ENCODE data around the gene KLHL40.

Gene KLHL40

DNA sequence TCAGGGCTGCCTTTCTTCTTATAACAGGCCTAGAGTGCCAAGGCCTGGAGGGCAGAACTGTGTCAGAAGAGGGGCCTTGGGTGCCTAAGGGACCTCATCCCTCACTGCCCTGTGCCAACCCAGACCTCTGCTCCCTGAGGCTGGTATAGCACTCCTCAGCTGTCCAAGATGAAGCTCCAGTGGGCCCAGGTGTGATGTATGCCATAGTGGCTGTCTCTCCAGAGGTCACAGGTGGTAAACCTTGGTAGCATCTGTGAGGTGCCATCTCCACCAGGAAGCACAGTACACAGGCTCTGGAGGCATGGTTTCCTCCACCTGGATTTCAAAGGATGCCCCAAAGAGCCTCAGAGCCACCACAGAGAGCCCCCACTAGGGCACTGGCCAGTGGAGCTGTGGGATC is 12.3 kb upstream of the KLHL40 start:
- Mint-ChIP-seq H3K27ac (no peak overlapping the region), H3K9me3 (peaks cover 17% of the 10 kb centered on the region), H3K4me3 (no peak overlapping the region), H3K4me1 (ENCODE audit: low read depth) (no peaks in the 10 kb centered on the region), H3K36me3 (ENCODE audit: low read depth) (no peaks in the 10 kb centered on the region), H3K27me3 (no peaks in the 10 kb centered on the region)
- no peak for DNase-seq

DNA sequence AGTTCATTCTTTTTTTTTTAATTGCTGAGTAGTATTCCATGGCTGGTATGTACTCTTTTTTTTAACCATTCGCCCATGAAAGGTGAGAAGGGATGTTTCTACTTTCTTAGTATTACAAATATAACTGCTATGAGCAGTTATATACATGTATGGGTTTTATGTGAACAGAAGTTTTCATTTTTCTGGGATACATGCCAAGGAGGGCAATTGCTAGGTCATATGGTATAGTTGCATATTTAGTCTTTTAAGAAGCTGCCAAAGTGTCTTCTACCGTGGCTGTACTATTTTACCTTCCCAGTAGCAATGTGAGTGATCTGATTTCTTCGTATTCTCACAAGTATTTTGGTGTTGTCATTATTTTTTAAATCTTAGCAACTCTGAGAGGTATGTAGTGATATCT is 11.2 kb upstream of the KLHL40 start:
- no peak overlapping the region for H3K4me3 Mint-ChIP-seq
- peaks cover 1% of the 10 kb centered on the region for H3K4me1 Mint-ChIP-seq (ENCODE audit: low read depth)
- H3K27ac Mint-ChIP-seq: no peak overlapping the region

DNA sequence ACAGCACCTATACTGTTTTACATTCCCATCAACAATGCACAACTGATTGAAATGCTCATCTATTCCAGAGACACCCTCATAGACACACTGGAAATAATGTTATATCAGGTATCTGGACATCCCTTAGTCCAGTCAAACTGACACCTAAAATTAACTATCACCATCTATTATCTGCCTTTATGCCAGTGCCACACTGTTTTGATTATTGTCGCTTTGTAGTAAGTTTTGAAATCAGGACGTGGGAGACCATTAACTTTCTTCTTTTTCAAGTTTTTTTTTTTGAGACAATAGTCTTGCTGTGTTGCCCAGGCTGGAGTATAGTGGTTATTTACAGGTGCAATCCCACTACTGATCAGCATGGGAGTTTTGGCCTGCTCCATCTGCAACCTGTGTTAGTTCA is 9.4 kb upstream of the KLHL40 start:
- H3K4me1 Mint-ChIP-seq (ENCODE audit: low read depth): peaks cover 11% of the 10 kb centered on the region
- no peaks in the 10 kb centered on the region for H3K27me3 Mint-ChIP-seq
- H3K27ac Mint-ChIP-seq: no peak overlapping the region

More for the DNA sequence above, 11.2 kb upstream of the KLHL40 start:
- H3K36me3 Mint-ChIP-seq (ENCODE audit: low read depth): no peaks in the 10 kb centered on the region
- H3K27me3 Mint-ChIP-seq: no peaks in the 10 kb centered on the region
- no peak for DNase-seq
- H3K9me3 Mint-ChIP-seq: peaks cover 18% of the 10 kb centered on the region

DNA sequence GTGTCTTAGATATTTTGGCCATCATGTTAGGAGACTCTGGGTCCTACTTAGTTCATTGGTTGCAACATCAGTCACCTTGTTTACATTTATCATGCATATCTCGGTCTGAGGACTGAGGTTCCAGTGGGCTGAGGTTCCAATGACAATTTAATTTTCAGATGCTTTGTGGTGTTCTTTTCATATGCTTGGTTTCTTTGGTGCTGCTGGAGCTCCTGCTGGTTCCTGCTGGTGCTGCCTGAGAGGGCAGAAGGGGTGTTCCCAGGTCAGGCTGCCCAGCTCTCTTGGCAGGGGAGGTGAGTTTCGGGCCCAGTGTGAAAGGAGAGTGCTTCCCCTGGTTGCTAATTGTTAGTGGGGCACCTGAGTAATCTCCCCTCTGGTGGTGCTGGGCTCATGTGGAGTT is 6.9 kb upstream of the KLHL40 start:
- no peak for DNase-seq
- no peak overlapping the region for H3K4me3 Mint-ChIP-seq
- H3K27me3 Mint-ChIP-seq: peaks cover 8% of the 10 kb centered on the region

More for the DNA sequence above, 9.4 kb upstream of the KLHL40 start:
- Mint-ChIP-seq H3K36me3 (ENCODE audit: low read depth) (no peaks in the 10 kb centered on the region), H3K9me3 (peaks cover 18% of the 10 kb centered on the region), H3K4me3 (no peak overlapping the region)
- DNase-seq: no peak

DNA sequence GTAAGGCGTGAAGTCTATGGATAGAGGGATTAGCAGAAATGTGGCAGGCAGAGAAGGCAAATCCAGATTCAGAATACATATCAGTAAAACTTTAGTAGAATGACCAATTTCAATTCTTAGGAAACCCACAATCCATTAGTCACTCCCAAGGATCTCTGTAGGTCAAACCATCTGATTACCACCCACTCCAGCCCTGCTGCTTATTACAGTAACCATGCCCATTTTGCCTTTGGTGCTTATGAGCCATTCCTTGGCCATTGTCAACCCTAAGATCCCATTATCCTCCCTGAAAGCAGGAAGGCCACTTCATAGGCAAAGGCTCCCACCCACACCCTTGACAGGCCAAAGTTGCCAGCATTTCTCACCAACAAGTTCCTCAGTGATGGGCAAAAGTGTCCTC is 5.1 kb upstream of the KLHL40 start:
- Mint-ChIP-seq H3K4me3 (no peak overlapping the region), H3K9me3 (peaks cover 18% of the 10 kb centered on the region), H3K27me3 (peaks cover 18% of the 10 kb centered on the region), H3K27ac (no peak overlapping the region), H3K36me3 (ENCODE audit: low read depth) (no peaks in the 10 kb centered on the region), H3K4me1 (ENCODE audit: low read depth) (peaks cover 17% of the 10 kb centered on the region)
- DNase-seq: no peak

More for the DNA sequence above, 6.9 kb upstream of the KLHL40 start:
- Mint-ChIP-seq H3K27ac (no peak overlapping the region), H3K9me3 (peaks cover 18% of the 10 kb centered on the region), H3K36me3 (ENCODE audit: low read depth) (no peaks in the 10 kb centered on the region), H3K4me1 (ENCODE audit: low read depth) (peaks cover 11% of the 10 kb centered on the region)

DNA sequence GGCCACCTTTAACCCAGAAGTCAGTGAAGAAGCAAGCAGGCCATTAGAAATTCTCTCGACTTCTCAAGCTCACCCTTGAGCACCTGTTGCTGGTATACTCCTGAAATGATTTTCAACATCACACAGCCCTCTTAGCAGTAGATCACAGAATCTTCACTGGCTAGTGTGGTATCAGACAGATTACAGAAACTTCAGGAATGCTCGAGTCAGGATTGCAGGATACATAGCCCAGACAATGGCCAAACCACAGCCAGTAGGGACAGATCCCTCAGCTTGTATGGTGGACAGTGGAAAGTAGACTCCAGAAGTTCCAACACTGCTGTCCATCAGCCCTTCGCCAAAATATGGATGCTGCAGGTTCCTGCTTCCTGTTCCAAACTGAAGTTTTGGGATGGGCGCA is 4.5 kb upstream of the KLHL40 start:
- no peaks in the 10 kb centered on the region for H3K36me3 Mint-ChIP-seq (ENCODE audit: low read depth)
- H3K27ac Mint-ChIP-seq: no peak overlapping the region
- peaks cover 19% of the 10 kb centered on the region for H3K4me1 Mint-ChIP-seq (ENCODE audit: low read depth)
- peaks cover 22% of the 10 kb centered on the region for H3K27me3 Mint-ChIP-seq
- H3K4me3 Mint-ChIP-seq: no peak overlapping the region
- peaks cover 18% of the 10 kb centered on the region for H3K9me3 Mint-ChIP-seq
- no peak for DNase-seq

DNA sequence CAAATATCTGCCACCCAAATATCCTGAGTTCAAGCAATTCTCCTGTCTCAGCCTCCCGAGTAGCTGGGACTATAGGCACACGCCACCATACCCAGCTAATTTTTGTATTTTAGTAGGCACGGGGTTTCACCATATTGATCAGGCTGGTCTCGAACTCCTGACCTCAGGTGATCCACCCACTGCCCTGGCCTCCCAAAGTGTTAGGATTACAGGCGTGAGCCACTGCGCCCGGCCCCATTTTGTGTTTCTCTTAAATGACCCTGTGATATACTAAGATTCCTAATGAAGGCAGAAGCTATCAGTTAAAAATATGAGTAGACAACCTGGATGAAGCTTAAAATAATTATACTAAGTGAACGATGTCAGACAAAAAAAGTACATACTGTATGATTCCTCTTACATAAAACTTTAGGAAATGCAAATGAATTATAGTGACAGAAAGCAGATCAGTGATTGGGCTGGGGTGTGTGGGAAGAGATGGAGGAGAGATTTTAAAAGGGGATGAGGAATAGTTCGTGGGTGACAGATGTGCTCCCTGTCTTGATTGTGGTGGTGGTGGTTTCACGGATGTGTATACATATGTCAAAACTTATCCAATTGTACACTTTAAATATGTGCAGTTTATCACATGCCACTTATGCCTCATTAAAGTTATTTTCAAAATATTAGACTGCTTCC is 3.8 kb upstream of the KLHL40 start:
- Mint-ChIP-seq H3K4me3 (no peak overlapping the region), H3K4me1 (ENCODE audit: low read depth) (peaks cover 21% of the 10 kb centered on the region), H3K27ac (no peak overlapping the region), H3K36me3 (ENCODE audit: low read depth) (no peaks in the 10 kb centered on the region), H3K27me3 (peaks cover 29% of the 10 kb centered on the region), H3K9me3 (peaks cover 14% of the 10 kb centered on the region)
- DNase-seq: no peak

DNA sequence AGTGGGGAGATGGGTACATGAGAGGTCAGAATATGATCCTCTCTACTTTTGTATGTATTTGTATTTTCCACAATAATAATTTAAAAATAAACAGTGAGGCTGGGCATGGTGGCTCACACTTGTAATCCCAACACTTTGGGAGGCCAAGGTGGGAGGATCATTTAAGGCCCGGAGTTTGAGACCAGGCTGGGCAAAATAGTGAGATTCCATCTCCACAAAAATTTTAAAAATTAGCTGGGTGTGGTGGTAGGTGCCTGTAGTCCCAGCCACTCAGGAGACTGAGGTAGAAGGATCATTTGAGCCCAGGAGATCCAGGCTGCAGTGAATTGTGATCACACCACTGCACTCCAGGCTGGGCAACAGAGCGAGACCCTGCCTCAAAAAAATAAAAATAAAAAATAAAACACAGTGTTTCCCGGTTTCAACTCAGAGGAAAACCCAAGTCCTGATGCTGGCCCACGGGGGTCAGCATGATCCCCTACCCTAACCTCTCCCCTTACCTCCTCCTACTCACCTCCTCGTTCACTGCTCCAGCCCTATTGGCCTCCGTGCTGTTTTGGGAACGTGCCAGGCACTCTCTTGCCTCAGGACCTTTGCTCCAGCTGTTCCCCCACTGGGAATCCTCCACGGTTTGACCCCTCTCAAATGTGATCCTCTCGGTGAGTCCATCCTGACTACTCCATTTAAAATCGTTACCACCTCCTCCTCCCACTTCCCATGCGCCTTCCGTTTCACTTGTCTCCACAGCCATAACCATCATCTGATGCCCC is 2.9 kb upstream of the KLHL40 start:
- Mint-ChIP-seq H3K4me3 (no peak overlapping the region), H3K9me3 (peaks cover 7% of the 10 kb centered on the region), H3K4me1 (ENCODE audit: low read depth) (peaks cover 21% of the 10 kb centered on the region), H3K27ac (no peak overlapping the region), H3K27me3 (peaks cover 37% of the 10 kb centered on the region), H3K36me3 (ENCODE audit: low read depth) (no peaks in the 10 kb centered on the region)
- DNase-seq: no peak

DNA sequence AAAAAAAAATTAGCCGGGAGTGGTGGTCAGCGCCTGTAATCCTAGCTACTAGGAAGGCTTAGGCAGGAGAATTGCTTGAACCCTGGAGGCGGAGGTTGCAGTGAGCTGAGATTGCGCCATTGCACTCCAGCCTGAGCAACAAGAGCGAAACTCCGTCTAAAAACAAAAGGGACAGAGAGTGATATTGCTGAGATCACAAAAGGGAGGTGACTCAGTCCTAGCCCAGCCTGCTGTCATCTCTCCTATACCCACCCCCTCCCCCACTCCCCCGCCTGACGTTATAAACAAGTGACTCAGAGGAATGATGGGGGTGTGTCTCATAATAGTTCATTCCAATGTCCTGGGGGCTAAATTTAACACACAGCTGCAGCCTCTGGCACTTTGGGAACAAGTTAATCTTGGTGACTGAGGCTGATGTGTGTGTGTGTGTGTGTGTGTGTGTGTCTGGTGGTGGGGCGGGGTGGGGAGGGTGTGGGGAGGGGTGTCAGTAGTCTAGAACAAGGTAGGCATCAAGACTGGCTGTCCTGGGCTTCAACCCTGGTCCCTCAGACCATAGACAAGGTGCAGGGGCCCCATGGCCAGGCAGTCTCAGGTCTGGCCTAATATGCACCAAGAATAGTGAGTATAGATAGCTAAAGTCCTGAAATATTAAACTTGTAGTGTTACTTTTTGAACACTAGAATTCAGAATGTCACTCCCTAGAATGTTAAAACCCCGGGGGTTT is 1.3 kb upstream of the KLHL40 start:
- Mint-ChIP-seq H3K4me1 (ENCODE audit: low read depth) (peaks cover 21% of the 10 kb centered on the region), H3K27ac (no peak overlapping the region), H3K27me3 (peaks cover 37% of the 10 kb centered on the region), H3K4me3 (no peak overlapping the region), H3K36me3 (ENCODE audit: low read depth) (no peaks in the 10 kb centered on the region), H3K9me3 (peaks cover 1% of the 10 kb centered on the region)
- DNase-seq: peak; percentile 49

DNA sequence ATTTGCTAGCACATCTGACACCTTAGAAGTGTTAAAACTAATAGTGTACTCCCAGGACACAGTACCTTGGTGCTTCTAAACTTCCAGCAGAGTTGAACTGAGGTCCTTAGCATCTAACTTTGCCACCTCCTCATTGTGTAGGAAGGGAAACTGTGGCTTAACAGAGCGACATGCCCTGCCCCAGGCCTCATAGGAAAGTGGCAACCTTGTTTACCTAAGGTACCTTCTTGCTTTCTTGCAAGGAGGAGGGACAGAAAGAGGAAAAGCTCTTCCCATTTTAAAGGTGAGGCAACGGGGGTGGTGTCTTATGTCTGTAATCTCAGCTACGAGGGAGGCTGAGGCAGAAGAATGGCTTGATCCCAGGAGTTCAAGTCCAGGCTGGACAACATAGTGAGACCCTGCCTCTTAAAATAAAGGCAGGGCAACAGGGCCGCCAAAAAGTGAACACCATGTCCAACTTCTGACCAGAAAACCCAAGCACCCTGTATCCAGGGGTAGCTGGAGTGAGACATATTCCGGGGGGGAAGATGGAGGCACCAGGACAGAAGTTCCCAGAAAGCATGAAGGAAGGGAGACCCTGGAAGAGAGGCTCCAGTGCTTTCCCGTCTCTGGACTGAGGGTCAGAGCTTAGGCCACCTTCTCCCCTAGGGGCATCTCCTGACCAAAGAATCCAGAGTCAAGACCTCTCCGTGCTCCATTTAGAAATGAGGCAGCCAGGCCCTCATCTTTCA is 540 bp upstream of the KLHL40 start:
- no peak for DNase-seq
- Mint-ChIP-seq H3K4me1 (ENCODE audit: low read depth) (peaks cover 16% of the 10 kb centered on the region), H3K4me3 (no peak overlapping the region), H3K27ac (no peak overlapping the region), H3K27me3 (peaks cover 37% of the 10 kb centered on the region), H3K36me3 (ENCODE audit: low read depth) (no peaks in the 10 kb centered on the region), H3K9me3 (no peaks in the 10 kb centered on the region)

DNA sequence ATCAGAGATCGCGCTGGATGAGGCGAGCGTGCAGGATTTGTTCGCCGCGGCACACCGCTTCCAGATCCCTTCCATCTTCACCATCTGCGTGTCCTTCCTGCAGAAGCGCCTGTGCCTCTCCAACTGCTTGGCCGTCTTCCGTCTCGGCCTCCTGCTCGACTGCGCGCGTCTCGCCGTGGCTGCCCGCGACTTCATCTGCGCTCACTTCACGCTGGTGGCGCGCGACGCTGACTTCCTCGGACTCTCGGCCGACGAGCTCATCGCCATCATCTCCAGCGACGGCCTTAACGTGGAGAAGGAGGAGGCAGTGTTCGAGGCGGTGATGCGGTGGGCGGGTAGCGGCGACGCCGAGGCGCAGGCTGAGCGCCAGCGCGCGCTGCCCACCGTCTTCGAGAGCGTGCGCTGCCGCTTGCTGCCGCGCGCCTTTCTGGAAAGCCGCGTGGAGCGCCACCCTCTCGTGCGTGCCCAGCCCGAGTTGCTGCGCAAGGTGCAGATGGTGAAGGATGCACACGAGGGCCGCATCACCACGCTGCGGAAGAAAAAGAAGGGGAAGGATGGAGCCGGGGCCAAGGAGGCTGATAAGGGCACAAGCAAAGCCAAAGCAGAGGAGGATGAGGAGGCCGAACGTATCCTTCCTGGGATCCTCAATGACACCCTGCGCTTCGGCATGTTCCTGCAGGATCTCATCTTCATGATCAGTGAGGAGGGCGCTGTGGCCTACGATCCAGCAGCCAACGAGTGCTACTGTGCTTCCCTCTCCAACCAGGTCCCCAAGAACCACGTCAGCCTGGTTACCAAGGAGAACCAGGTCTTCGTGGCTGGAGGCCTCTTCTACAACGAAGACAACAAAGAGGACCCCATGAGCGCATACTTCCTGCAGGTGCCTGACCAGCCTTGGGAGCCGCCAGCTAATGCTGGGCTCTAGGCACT is 819 bp downstream of the KLHL40 start:
- Mint-ChIP-seq H3K36me3 (ENCODE audit: low read depth) (no peaks in the 10 kb centered on the region), H3K4me1 (ENCODE audit: low read depth) (peaks cover 10% of the 10 kb centered on the region), H3K27me3 (peaks cover 37% of the 10 kb centered on the region), H3K9me3 (no peaks in the 10 kb centered on the region), H3K4me3 (peak overlapping the region; percentile 43), H3K27ac (no peak overlapping the region)
- DNase-seq: no peak

DNA sequence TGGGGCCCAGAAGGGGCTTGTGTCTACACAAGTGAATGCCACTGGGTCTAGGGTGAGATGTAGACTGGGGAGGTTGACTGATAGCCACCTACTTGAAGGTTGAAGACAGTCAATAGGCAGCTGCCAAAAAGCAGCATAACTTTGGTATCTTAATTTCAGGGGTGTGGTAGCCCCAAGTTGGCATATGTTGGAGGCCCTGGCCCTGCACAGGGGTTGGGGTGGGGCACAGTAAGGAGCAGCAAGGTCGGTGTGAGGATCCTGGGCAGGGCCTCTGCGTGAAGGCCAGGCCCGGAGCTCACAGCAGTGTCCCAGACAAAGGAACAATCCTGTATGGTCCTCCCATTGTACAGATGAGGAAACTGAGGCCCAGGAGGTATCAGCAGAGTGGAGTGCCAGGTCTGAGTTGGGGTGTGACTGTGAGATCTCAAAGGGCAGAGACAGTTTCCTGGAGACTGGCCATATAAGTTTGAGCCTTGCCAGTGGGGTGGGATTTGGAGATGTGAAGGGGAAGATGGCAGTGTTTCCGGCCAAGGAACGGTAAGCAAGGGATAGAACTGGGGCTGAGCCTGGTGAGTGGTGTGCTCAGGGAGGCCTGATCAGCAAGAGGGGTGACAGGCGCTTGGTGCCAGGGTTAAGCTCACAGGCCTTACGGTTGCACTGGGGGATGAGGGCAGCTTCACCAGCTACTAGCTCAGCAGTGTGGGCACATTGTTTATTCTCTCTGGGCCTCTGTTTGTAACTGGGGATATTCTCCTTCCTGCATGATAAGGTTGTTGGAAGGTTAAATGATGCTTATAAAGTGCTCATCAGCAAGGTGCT is 1.7 kb downstream of the KLHL40 start:
- no peak for DNase-seq
- H3K9me3 Mint-ChIP-seq: no peaks in the 10 kb centered on the region

DNA sequence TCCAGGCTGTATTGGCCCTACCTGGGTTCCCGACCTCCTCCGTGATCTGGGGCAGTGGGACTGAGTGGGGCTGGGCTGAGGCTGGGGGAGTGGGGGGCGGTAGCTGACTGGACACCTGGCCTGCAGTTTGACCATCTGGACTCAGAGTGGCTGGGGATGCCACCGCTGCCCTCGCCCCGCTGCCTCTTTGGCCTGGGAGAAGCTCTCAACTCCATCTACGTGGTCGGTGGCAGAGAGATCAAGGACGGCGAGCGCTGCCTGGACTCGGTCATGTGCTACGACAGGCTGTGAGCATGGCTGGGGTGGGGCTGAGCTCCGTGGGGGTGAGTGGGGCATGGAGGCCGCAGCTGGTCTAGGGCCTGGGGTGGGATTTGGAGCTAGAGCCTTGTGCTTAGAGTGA is 2.7 kb downstream of the KLHL40 start:
- Mint-ChIP-seq H3K27ac (no peak overlapping the region), H3K36me3 (ENCODE audit: low read depth) (no peaks in the 10 kb centered on the region), H3K4me1 (ENCODE audit: low read depth) (peaks cover 10% of the 10 kb centered on the region), H3K9me3 (no peaks in the 10 kb centered on the region), H3K4me3 (no peak overlapping the region), H3K27me3 (peaks cover 29% of the 10 kb centered on the region)
- DNase-seq: no peak

More for the DNA sequence above, 1.7 kb downstream of the KLHL40 start:
- H3K4me3 Mint-ChIP-seq: no peak overlapping the region
- H3K27ac Mint-ChIP-seq: no peak overlapping the region
- H3K27me3 Mint-ChIP-seq: peaks cover 34% of the 10 kb centered on the region
- no peaks in the 10 kb centered on the region for H3K36me3 Mint-ChIP-seq (ENCODE audit: low read depth)
- H3K4me1 Mint-ChIP-seq (ENCODE audit: low read depth): peaks cover 10% of the 10 kb centered on the region

Data from activated T-cell treated with anti-CD3 and anti-CD28 coated beads, Interleukin-2, amount 50 U/mL, for 24 hours (primary cell).